HG03565 (cell line): ENCODE data around the gene U2AF1.
"Not testable (repeated sequence)": the region's sequence is repeated elsewhere in the genome, so short reads cannot be mapped to it uniquely, and the experiment has no call there.

ENCODE experiments used
- ATAC-seq: cut with Tn5 transposase; IDR thresholded peaks from one replicate; pipeline ENCODE4 v1.9.1; 2021; ENCODE audit warnings: mild to moderate bottlenecking, moderate library complexity; ENCODE audit not compliant: unreplicated experiment

U2AF1 gene

DNA sequence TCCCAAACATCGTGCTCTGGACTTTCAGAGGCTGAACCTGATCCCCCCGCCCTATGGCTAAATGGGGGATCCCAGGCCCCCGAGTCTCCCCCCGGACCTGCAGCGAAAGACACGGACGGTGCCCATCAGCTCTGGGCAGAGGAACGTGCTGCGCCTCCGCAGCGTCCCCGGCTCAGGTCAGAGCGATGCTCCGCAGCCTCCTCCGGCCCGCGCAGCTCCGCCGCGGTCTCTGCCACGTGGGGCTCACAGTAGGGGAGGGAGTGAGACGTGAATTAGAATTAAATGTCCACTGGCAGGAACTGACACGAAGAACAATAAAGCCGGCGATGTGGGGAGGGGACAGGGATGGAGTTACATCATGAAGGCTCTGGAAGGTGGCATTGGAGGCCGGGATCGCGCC is 30.7 kb downstream of the U2AF1 start:
- ATAC-seq, result not testable (repeated sequence)

DNA sequence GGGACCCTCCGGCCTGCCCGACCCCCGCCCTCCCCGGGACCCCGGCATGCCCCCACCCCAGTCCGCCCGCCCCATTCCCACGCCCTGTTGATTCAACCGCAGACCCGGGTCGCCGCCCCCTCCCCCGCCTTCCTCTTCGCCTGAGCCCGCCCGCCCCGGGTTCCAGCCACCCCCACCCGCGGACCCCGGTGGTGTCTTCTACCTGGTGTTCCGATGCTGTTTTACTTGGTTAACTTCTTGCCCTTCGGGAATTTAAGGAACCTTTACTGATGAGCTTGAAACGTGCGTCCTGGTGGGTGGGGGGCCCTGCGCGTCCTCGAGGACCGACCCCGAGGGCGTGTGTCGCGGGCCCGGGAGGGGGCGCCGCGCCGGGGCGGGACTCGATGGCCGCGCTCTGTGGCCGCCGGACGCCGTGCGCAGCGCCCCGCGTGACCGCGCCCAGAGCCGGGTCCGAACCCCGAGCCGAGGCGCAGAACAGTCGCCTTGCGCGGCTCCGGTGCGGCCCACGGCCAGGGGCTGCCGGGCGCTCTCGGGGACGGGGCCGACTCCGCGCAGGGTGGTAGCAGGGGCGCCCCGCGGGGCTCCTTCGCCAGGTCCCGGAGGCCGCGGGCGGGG is 31.2 kb downstream of the U2AF1 start:
- not testable (repeated sequence) for ATAC-seq

DNA sequence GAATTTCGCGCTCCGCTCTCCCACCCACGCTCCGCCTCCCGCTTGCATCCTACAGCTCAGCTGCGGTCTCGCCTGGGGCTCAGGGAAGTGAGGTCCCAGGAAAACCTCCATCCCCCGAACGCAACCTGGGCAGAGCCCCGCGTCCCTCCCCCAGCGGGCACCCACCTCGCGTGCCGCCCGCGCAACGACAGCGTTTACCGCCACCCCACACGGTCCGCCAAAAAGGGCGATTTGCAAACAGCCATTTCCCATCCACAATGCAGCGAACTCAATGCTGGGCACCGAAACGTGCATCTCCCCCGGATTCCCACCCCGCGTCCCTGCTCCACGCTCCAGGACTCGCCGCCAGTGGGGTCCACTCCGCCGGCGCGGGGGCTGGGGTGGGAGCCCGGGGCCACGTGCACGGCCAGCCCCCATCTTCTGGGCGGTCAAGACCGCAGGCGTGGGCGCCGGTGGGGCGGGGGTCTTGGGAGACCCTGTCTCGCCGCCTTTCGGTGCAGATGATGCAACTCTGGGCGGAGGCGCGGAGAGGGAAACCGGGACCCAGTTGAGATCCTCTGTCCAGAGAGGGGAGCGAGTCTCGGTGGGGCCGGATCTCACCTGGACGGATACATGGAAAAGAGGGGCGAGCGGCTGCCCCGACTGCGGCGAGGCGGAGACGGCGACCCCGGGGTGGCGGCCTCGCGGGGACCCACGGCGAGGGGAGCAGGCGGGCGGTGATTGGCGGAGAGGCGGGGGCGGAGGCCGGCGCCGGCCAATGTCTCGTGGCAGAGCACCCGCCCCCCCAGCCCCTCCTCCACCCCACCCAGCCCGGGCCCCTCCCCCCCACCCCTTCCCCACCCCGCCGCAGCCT is 32.0 kb downstream of the U2AF1 start, which contains the start of gene CBS:
CBS (minus strand) TSS at position 666 of the 853 bp plus-strand sequence. CDS start 3,642 bp downstream, outside the sequence.
- ATAC-seq, result not testable (repeated sequence)

DNA sequence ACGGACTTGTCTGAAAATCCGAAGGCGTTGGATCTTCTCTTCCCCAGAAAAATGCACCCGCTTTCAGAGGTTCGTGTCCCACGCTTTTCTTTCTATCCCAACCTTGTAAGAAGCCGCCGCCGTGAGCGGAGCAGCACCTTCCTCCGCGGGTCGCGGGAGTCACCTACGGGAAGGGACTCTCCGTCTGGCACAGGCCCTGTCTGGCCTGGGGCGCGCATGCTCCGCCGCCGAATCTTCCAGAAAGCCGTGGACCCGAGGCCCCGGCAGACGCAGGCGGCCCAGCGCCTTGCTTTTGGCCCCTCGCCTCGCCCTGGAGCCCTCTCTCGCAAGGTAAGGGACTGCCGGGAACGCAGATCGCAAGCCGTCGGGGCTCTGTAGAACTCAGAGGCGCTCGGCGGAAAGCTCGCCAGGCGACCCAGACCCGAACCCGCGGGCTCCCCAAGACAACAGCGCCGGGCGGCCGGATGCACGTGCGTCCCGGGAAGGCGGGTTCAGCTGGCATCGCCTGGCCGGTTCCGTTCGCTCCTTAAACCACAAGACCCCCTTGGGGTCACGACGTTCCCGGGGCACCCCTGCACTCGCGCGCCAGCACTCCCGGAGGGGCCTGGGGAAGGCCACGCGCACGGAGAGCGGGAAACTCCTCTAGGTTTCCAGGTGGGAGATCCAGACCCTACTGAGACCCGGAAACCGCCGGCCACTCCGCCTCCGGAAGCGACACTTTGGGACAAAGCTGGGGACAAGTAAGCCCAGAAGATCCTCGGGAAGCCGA is 32.8 kb downstream of the U2AF1 start:
- ATAC-seq, result not testable (repeated sequence)

GRCh38 chr21:43072742-43073141 is 34.6 kb downstream of the U2AF1 start:
- not testable (repeated sequence) for ATAC-seq

DNA sequence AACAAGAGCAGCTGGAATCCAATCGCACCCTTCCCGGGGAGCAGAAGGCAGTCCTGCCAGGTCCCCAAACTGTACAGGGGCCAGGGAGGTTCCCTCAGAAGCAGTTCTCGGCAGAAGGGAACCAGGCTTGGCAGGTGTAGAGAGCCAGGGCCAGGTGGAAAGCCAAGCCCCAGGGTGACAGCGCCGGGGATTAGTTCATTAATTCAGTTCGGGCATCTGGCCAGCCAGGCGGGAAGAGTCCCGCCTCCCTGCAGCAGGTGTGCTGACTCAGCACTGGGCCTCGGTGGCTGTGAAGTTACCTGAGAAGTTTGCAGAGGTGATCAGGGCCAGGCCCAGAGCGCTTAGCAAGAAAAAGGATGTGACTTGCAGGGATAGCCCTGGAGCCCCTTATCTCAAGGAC is 37.7 kb downstream of the U2AF1 start:
- not testable (repeated sequence) for ATAC-seq

- not testable (repeated sequence) for ATAC-seq
Observed at GRCh38 chr21:43068065-43068464, 39.3 kb downstream of the U2AF1 start.

- ATAC-seq, result not testable (repeated sequence)
Observed at GRCh38 chr21:43066690-43067089, 40.7 kb downstream of the U2AF1 start.

- not testable (repeated sequence) for ATAC-seq
Observed at GRCh38 chr21:43065991-43066390, 41.4 kb downstream of the U2AF1 start.

- ATAC-seq, result not testable (repeated sequence)
Observed at GRCh38 chr21:43064265-43064917, 43.0 kb downstream of the U2AF1 start.

GRCh38 chr21:43062955-43063664 is 44.3 kb downstream of the U2AF1 start:
- not testable (repeated sequence) for ATAC-seq

DNA sequence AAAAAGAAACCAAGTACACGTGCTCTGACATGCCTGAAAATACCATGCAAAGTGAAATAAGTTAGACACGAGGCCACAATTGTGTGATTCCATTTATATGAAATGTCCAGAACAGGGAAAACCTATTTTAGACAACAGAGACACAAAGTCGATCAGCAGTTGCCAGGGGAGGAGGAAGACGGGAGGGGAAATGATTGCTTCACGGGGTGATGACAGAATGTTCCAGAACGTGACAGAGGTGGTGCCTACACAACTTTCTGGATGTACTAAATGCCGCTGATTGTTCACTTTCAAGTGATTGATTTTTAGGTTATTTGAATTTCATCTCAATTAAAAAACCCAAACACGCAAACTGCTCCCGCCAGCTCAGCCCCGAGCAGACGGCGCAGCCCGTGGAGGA is 54.3 kb downstream of the U2AF1 start:
- ATAC-seq, result not testable (repeated sequence)

GRCh38 chr21:43045876-43046821 is 61.2 kb downstream of the U2AF1 start:
- ATAC-seq, result not testable (repeated sequence)

DNA sequence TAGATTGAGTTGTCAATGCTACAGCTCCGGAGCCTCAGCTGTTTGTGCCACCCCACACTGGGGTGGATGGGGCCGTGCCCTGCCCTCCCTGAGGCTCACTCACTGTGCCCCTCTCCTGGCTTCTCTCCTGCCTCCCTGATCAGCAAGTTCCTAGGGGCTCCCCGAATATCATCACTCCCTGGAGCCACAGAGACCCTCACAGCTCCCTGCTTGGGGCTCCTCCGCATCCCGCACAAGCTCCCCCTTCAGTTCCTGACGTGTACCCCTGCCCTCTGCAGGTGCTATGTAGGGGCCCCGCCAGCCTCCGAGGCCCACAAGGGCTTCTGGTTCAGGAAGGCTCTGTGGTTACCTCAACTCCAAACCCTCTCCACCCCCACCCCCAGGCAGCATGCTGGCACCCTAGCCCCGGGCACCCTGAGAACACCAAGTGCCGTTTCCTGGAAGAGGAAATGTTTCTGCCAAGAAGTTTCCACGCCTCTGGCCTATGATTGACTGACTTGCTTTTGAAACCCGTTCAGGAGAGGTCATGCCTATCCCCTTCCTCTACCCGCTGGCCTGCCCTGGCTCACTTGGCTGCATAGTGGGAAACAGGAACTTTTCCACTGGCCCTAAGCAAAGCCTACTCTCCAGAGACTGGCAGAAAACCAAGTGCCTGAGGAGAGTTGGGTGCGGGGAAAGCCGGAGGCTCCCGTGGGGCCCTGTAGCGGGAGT is 62.0 kb downstream of the U2AF1 start:
- ATAC-seq, result not testable (repeated sequence)

GRCh38 chr21:43044547-43044946 is 62.8 kb downstream of the U2AF1 start:
- ATAC-seq, result not testable (repeated sequence)

GRCh38 chr21:43043291-43043690 is 64.1 kb downstream of the U2AF1 start:
- ATAC-seq, result not testable (repeated sequence)
